HG02970 (cell line): ENCODE data around the gene COX6A2.

Experiments
- ATAC-seq: cut with Tn5 transposase; IDR thresholded peaks from one replicate; pipeline ENCODE4 v1.9.1; 2021; ENCODE audit warnings: mild to moderate bottlenecking, moderate library complexity, moderate number of reproducible peaks; ENCODE audit not compliant: unreplicated experiment, low FRiP score

Gene COX6A2

DNA sequence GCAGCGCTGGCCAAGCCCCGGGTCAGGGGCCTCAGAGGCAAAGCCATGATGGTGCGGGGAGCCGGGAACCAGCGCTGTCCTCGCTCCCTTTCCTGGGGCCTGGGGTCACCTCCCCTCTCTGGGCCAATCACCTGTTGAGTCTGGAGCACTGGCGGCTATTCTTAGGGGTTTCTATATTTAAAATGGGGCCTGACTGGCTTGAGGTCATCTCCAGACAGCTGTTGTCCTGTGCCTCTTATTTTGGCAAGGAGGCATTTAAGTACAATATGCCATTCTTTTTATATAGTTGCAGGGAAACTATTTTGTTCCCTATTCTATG is at the start of gene COX6A2:
COX6A2 (minus strand) TSS at position 82 of the 319 bp plus-strand sequence; CDS start at position 47, 35 bp downstream.
- no peak for ATAC-seq

DNA sequence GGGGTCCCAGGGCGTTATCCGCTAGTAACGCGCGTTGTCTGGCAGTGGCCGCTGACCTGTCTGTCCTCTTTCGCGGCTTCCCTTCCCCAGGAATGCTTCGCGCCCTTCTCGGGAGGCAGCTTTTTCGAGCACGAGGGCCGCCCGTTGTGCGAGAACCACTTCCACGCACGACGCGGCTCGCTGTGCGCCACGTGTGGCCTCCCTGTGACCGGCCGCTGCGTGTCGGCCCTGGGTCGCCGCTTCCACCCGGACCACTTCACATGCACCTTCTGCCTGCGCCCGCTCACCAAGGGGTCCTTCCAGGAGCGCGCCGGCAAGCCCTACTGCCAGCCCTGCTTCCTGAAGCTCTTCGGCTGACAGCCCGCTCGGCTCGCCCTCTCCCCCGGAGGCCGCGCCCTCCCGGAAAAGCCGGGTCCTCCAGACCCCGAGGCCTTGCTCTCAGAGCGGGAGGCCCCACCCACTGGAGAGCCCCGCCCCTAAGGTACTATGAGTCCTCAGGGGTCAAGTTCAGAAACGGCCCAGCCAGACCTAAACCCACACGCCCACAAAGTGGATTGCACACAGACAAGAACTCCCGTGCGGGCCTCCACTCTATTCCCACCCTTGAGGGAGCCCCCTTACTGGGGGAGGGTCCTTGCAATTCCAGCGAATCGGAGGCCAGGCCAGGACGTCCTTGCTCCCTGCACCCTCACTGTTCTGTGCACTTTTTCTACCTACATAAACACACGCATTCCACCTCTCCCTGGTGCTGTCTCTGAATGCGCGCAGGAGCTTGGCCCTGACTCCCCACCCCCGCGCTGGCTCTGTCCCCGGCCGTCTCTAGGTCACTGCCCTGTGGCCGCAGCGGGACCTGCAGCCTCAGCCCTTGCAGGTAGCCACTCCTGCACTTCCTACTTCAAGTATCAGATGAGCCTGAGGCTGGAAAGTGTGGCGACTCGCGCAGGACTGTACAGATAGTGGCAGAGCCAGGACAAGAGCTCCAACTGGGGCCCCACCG is 49.4 kb upstream of the COX6A2 start:
- no peak for ATAC-seq

DNA sequence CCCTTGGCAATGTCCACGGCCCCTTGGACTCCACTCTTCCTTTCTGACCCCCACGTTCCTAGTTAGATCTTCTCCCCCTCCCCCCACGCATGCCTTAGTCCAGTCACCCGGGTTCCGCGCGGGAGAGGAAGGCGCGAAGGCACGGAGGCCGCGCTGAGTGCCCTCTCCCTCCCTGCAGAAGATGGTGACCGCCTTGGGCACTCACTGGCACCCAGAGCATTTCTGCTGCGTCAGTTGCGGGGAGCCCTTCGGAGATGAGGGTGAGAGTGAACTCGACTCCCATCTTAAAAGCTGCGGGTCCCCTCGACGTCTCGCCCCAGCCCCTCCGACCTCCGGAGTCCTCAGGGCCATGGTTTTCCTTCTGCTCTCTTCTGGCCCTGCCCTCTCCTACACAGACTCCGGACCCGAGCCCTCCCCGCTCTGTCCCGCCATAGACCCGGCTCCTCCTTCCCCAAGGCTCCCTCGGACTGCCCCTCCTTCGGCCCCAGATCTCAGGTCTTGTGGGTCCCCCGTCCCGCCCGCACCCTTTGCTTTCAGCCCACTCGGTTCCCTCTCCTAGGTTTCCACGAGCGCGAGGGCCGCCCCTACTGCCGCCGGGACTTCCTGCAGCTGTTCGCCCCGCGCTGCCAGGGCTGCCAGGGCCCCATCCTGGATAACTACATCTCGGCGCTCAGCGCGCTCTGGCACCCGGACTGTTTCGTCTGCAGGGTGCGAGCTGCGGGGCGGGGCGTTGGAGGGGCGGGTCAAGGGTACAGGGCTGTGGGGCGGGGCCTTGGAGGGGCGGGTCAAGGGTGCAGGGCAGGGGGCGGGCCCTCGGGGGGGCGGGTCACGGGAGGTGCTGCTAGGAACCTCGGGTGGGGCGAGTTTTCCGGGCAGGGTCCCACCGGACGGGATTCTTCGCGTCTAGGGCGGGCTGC is 48.4 kb upstream of the COX6A2 start:
- no peak for ATAC-seq

DNA sequence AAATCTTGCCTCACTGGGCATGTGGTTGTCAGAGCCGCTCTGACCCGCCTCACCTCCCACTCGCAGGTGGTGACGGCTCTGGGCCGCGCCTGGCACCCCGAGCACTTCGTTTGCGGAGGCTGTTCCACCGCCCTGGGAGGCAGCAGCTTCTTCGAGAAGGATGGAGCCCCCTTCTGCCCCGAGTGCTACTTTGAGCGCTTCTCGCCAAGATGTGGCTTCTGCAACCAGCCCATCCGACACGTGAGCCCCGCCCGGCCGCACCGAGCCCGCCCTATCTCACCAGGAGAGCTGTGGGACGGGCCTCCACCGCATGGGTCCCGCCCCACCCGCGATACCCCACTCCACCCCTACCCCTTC is 47.8 kb upstream of the COX6A2 start:
- ATAC-seq, result no peak

DNA sequence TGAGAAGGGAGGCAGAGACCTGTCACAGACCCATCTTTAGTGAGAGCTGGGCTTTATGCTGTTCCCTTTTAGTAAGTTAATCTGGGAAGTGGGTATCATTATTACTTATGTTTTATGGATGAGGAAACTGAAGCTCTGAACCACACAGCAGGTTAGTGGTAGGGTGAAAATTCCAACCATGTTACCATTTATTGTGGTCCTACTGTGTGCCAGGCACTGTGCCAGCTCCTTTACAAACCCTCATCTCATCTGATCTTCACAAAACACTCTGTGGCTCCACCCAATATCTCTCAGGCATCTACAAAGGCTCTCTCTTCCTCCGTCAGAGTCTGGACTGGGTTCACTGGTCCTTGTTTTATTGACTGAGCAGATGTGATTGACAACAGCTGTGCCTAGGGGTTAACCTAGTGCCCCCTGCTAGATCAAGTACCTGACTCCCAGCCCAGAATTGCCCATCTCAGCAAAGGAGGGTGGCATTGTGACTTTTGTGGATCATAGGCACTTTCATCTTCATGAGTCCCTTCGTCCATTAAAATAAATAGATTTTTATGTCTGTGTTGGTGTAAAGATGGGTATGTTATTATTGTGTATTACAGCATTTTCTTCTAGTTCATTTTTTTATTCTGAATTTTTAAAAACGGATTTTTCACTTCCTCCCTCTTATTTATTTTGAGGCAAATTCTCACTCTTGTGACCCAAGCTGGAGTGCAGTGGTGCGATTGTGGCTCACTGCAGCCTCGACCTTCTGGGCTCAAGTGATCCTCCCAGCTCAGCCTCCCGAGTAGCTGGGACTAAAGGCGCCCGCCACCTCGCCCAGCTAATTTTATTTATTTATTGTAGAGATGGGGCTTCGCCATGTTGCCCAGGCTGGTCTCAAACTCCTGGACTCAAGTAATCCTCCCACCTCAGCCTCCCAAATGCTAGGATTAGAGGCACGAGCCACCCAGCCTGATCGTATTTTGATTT is 46.9 kb upstream of the COX6A2 start:
- no peak for ATAC-seq

DNA sequence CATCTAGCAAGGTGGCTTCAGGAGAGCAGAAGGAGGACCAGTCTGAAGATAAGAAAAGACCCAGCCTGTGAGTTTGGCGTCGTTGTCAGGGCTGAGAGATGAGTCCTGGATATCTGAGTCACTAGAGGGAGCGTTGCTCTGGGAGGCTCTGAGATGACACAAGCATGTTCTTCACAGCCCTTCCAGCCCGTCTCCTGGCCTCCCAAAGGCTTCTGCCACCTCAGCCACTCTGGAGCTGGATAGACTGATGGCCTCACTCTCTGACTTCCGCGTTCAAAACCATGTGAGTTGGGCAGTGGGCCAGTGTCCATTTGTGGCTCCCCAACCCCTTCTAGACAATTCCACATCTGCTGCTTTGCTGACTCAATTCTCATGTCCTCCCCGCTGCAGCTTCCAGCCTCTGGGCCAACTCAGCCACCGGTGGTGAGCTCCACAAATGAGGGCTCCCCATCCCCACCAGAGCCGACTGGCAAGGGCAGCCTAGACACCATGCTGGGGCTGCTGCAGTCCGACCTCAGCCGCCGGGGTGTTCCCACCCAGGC is 46.1 kb upstream of the COX6A2 start:
- ATAC-seq, result no peak

DNA sequence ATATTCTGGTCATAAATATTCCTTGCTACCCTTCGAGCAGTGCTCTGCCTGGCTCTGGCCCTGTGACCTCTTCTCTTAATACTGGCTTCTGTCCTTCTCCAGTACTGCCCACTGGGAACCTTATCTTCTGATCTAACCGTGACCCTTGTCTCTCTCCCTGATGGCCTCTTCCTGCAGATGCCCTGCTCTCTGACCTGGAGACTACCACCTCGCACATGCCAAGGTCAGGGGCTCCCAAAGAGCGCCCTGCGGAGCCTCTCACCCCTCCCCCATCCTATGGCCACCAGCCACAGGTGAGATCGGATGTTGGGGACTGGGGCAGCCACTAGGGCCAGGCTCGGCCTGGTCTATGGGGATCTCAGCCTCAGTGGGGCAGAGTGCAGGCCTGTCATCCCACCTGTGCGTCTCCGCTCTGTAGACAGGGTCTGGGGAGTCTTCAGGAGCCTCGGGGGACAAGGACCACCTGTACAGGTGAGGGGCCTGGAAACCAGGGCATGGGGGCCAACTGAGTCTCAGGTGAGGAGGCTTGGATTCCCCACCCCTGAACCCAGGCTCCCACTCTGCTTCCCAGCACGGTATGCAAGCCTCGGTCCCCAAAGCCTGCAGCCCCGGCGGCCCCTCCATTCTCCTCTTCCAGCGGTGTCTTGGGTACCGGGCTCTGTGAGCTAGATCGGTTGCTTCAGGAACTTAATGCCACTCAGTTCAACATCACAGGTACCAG is 45.3 kb upstream of the COX6A2 start:
- ATAC-seq, result no peak

DNA sequence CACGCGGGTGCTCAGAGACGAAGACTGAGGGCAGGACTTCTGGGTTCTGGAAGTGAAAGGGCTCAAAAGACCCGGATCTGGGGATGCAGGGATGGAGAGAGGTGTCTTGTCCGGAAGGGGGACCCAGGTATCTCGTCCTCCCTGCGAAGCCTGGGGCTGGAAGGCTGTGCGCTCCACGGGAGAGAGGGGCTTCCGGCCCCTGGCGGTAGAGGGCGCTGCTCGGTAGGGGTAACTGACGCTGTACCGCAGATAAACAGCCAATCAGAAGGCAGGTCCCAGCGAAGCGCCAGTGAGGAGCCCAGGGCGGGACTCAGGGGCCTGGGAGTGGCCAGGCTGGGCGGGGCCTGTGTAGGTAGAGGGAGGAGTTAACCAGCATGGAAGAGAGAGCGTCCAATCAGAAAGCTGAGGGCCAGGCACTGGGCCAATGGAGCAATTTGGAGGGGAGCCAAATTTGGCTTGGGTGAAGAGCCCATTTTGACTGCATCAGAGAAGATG is 44.6 kb upstream of the COX6A2 start:
- ATAC-seq, result no peak

DNA sequence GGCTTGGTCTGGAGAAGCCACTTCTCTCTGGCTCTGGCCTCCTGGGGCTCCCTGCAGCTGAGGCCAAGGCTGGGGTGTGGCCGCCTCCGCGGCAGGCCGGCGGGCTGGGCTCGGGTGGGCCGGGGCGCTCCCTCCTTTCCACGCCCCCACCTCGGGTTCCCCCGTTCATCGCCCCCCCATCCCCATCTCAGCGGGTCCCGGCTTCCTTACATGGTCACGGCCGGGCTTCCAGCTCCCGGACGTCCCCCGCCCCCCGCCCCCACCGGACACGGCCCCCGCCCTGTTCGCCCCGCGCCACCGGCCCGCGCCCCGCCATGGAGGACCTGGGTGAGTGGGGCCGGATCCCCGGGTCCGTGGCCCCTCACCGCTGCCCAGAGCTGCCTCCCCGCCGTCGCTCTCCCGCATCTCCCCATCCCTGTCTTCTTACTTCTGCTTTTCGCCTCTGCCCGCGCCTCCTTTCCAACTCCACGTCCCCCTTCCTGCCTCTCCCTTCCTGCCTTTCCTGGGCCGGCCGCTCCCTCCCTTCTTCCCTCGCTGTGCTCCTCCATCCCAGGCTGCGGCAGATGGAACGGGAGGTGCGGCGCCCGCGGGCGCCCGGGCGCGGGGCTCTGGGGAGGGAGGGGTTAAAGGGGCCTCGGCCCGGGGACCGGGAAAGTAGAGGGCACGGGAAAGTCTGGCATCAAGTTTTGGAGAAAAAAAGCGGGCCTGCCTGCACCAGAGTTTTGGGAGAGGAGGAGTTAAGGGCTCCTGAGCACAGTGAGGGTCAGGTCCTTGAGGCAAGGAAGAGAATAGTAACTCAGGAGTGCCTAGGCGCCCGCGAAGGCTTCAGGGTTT is 43.9 kb upstream of the COX6A2 start, which contains the start of gene TGFB1I1:
TGFB1I1 (plus strand) TSS at position 278 of the 834 bp plus-strand sequence; CDS start at position 315, 37 bp downstream.
- no peak for ATAC-seq

DNA sequence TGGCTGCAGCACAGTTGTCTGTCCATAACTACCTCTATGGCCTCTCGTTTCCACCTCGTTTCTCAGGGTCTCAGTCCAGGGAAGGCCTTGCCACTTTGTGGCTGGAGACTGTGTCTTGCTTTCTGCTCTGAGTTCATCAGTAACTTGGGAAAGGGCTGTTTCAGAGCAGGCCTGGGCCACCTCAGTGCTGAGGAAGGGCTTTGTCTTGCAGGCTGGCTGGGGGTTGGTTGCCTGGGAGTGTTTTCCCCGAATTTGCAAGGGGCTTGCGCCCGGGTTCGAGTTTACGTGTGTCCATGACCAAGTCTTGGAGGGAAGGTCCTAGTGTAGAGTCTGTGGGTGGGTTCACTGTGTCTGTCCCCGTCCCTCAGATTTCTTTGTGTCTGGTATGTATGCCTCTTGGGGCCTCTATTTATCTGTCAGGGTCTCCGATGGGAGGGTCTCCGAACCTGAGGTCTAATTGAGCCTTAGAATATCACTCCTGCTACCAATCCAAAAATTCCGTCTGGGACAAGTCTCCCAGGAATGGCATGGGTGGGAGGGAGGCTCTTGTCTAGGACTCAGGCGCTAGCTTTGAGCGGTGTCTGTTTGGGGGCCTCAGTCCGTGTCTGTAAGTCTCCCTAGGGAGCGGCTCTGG is 43.2 kb upstream of the COX6A2 start:
- no peak for ATAC-seq

DNA sequence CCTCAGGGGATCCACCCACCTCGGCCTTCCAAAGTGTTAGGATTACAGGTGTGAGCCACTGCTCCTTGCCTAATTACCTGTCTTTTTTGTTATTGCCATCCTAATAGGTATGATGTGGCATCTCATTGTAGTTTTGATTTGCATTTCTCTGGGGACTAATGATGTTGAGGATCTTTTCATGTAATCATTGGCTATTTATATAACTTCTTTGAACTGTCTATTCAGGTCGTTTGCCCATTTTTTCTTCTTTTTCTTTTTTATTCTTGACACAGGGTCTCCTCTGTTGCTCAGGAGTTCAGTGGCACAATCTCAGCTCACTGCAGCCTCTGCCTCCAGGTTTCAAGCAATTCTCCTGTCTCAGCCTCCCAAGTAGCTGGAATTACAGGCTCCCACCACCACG is 42.5 kb upstream of the COX6A2 start:
- no peak for ATAC-seq

DNA sequence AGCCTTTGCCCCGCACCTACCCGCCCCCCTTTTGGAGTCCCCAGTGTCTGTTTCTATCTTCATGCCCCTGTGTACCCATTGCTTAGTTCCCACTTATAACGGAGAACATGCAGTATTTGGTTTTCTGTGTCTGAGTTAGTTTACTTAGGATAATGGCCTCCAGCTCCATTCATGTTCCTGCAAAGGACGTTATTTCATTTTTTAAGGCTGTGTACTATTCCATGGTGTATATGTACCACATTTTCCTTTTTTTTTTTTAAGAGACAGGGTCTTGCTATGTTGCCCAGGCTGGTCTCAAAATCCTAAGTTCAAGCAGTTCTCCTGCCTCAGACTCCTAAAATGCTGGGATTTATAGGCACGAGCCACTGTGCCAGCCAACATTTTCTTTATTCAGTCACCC is 39.7 kb upstream of the COX6A2 start:
- ATAC-seq, result no peak

DNA sequence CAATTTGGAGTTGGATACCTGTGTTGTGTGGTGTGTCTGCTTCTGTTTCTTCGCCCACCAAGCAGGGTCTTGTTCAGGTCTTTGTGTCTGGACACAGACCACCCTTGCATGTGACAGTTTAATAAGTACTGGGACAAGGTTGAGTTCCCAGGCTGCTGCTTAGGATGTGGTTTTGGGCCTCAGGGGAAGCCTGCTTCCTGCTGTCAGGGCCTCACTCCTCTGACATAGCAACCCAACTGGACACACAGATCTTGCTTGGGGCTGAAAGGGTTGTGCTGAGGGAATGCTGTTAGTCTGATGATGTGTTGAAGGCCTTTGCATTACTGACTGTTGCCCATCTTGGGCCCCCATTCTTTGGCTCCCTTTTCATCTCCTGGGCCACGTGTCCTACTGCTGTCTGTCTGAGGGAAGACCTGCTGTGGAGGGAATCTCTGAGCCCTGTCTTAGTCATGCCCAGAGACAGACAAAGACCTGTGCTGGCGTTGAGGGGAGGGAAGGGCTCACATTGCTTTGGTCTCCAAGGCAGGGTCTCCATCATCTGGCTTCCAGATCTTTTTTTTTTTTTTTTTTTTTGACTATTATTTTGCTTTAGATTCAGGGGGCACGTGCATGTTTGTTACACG is 39.1 kb upstream of the COX6A2 start:
- ATAC-seq, result no peak

DNA sequence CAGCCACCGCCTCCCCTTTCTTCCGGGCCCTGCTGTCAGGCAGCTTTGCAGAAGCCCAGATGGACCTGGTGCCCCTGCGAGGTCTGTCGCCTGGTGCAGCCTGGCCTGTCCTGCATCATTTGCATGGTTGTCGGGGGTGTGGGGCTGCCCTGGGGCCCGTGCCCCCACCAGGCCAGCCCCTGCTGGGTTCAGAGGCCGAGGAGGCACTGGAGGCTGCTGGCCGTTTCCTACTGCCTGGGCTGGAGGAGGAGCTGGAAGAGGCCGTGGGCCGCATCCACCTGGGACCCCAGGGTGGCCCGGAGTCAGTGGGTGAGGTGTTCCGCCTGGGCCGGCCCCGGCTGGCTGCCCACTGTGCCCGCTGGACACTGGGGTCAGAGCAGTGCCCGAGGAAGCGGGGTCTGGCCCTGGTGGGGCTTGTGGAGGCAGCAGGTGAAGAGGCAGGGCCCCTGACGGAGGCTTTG is 38.3 kb upstream of the COX6A2 start:
- ATAC-seq, result no peak

DNA sequence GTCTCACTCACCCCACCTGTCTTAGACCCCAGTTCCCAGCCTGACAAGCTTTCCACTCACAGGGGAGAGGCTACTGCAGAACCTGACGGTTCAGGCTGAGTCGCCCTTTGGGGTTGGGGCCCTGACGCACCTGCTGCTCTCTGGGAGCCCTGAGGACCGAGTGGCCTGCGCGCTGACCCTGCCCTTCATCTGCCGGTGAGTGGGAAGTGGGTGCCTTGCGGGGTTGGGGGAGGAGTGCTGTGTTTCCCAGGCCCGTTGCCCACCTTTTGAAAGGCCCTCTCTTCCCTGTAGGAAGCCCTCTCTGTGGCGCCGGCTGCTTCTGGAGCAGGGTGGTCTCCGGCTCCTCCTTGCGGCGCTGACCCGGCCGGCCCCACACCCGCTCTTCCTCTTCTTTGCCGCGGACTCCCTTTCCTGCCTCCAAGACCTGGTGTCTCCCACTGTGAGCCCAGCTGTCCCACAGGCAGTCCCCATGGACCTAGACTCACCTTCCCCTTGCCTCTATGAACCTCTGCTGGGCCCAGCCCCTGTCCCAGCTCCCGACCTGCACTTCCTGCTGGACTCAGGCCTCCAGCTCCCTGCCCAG is 37.7 kb upstream of the COX6A2 start:
- ATAC-seq, result no peak

DNA sequence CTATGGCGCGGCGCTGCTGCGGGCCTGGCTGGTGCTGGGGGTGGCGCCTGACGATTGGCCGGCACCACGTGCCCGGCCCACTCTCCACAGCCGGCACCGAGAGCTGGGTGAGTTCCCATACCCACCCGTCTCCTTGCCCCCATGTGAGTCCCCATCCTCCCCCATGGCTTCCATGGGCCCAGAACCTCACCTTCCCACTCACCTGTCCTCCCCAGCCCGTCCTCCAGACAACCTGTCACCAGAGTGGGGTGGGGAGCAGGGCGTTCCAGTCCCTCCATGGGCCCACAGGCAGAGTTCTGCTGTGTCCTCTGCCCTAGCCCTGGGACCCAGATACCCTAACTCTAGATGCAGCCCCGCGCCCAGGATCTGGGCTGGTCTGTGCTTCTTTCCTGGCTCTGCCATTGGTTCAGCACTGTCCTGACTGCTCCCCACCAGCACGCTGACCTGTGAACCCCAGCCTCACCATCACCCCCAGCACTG is 36.7 kb upstream of the COX6A2 start:
- no peak for ATAC-seq

DNA sequence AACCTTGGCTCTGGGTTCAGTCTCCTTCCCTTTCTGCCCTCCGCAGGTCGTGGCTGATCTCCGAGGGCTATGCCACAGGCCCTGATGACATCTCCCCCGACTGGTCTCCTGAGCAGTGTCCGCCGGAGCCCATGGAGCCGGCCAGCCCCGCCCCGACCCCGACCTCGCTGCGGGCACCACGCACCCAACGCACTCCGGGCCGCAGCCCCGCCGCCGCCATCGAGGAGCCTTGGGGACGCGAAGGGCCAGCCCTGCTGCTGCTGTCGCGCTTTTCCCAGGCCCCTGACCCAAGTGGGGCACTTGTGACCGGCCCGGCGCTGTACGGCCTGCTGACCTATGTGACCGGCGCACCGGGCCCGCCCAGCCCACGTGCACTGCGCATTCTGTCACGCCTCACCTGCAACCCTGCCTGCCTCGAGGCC is 36.2 kb upstream of the COX6A2 start:
- no peak for ATAC-seq
